NCI-H2081 (cell line): Measurements from ENCODE around the gene PCDH20.
"Not testable (repeated sequence)": the region's sequence is repeated elsewhere in the genome, so short reads cannot be mapped to it uniquely, and the experiment has no call there.

Source experiments
- DNase-seq, 2 experiments: peaks; one replicate each; lab custom pipeline; 2025; lab: John Stamatoyannopoulos, UW

The PCDH20 gene, protein sequence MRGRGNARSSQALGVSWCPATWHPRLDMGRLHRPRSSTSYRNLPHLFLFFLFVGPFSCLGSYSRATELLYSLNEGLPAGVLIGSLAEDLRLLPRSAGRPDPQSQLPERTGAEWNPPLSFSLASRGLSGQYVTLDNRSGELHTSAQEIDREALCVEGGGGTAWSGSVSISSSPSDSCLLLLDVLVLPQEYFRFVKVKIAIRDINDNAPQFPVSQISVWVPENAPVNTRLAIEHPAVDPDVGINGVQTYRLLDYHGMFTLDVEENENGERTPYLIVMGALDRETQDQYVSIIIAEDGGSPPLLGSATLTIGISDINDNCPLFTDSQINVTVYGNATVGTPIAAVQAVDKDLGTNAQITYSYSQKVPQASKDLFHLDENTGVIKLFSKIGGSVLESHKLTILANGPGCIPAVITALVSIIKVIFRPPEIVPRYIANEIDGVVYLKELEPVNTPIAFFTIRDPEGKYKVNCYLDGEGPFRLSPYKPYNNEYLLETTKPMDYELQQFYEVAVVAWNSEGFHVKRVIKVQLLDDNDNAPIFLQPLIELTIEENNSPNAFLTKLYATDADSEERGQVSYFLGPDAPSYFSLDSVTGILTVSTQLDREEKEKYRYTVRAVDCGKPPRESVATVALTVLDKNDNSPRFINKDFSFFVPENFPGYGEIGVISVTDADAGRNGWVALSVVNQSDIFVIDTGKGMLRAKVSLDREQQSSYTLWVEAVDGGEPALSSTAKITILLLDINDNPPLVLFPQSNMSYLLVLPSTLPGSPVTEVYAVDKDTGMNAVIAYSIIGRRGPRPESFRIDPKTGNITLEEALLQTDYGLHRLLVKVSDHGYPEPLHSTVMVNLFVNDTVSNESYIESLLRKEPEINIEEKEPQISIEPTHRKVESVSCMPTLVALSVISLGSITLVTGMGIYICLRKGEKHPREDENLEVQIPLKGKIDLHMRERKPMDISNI

DNA sequence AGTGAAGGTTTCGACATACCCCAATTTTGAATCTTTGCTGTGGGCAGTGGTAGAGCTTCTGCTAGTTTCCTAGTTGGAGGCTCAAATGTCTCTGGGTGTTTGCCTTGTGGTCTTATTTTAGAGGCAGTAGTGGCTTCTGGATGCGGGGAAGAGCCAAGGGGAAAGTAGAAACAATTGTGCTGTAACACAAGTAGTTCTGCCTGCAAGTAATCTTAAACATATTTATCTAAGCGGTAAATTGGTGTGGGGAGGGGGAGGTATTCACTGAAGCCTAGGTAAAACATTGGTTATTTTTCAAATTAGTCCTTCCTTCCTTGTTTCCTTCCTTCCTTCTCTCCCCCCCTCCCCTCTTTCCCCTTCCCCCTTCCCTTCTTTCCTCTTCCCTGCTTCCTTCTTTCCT is at the start of gene PCDH20:
Gene PCDH20 (minus strand): TSS at position 101 of the 400 bp plus-strand sequence. CDS start 691 bp downstream, outside the sequence.
- DNase-seq, result no peak

DNA sequence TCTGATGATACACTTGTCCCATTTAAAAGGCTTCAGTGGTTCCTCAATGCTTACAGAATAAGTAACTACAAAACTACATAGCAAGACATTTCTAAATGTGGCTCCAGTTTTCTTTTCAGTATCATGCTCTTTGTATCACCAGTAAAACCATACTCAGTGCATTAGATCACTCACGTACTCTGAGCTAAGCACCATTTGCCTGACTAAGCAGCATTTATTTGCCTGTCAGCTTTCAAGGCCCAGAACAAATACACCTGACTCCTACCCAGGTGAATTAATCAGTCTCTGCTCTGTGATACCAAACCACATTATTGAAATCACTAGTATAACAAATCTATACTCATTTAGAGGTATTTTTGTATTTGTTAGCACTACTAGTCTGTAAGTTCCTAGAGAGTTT is 47.4 kb upstream of the PCDH20 start:
- DNase-seq, result peak in 1 of 2 experiments; percentile 72

DNA sequence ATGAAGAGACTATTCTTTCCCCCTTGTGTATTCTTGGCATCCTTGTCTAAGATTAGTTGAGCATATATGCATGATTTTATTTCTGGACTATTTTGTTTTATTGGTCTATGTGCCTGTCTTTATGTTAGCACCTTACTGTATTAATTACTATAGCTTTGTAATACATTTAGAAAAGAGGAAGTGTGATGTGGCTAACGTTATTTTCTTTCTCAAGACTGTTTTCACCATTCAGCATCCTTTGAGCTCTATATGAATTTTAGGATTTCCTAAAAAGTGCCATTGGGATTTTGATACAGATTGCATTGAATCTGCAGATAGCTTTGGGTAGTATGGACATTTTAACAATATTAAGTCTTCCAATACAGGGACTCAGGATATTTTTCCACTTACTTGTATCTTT is 37.5 kb upstream of the PCDH20 start:
- DNase-seq, result no peak

DNA sequence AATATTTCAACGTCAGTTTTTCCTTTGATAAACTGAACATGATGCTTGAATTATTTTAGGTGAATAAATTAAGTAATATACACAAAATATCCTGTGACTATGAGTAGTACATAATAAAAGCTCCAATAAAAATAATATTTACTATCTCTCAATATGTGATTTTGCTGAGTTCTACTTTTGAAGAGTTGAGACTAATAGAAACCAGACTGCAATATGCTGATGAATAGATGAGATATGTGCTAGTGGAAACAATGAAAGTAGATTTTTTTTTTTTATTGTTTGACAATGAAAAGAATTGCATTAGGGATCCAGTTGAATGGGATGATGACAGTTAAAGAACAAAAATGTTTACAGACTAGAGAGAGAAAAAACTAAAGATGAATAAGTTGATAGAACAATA is 16.4 kb upstream of the PCDH20 start:
- DNase-seq, result no peak

DNA sequence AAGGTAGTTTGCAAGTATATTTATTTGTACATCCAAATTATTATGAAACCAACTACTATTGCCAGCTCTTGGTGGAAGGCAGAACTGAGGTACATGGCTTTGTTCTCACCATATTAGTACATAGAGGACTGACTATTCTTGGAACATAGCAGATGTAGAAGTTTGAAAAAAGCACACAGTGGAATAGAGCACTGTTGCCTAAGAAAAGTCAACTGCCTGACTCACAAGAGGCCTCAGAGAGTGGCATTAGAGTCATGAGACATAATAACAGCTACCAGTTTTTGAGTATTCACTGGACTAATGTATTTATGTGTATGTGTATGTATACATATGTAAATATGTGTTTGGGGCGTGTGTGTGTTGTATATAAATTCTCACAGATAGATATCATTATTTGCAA is 8.3 kb upstream of the PCDH20 start:
- DNase-seq, result no peak

DNA sequence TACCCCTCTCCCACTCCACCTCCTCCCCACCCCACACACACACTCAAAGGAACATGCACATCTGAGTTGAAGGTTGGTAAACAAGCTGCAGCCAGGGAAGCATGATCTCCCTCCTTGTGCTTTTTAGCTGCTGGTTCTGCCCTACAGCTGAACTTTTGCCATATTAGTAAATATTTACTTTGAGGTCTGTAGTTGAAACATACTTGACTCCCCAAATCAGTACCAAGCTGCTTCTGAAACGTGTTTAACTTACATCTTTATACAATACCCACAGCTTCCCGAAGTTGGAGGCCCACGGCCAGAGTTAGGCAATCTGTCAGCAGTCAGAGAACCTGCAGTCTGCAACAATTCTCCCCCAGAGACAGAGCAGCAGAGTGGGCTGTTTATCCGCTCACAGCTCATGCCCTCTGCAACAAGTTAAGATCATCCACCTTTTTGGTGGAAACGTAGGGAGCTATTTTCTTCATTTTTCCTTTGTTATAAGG is 1.5 kb upstream of the PCDH20 start:
- DNase-seq, result no peak

DNA sequence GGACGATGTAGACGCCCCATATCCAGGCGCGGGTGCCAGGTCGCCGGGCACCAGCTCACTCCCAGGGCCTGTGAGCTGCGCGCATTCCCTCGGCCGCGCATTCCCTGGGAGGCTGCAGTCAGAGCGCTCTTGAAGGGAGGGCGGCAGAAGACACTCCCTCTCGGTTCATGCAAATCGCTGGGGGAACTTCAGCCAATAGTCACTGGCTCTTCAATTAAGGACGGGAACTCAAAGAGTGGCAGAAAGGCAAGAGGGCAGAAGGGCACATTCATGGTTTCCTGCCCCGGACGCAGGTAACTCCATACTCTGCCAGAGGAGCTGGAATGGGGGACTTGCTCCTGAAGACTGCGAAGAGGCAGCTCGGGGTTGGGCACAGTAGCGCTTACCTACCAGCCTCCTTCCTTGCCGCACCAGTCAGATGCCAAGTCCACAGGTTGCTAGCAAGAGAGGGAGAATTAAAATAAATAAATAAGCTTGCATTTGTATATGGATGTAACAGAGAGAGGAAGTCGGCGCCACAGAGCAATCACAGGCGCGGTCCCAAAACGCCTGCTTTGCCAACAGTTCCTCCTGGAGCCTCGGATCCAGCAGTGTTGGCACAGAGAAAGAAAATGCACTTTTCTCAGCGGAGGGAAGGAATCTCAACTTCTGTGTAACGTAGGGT is 459 bp downstream of the PCDH20 start:
- DNase-seq, result peak; percentile 46 to 70

DNA sequence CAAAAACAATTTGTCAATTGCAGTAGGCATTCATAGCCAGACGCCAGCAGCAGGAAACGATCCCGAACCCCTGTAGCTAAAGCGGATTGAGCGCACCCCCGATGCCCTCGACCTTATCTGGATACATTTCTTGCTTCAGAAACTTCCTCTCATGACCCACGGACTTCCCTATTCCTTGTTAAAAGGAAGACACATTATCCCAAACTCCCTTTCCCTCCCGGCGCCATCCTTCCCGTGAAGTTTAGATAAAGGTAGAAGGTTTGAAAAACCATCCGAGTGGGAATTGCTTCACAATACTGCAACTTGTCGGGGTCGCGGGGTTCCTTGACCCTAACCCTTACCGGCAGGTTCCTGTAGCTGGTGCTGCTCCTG is 977 bp downstream of the PCDH20 start:
- DNase-seq, result peak in 1 of 2 experiments; percentile 2

DNA sequence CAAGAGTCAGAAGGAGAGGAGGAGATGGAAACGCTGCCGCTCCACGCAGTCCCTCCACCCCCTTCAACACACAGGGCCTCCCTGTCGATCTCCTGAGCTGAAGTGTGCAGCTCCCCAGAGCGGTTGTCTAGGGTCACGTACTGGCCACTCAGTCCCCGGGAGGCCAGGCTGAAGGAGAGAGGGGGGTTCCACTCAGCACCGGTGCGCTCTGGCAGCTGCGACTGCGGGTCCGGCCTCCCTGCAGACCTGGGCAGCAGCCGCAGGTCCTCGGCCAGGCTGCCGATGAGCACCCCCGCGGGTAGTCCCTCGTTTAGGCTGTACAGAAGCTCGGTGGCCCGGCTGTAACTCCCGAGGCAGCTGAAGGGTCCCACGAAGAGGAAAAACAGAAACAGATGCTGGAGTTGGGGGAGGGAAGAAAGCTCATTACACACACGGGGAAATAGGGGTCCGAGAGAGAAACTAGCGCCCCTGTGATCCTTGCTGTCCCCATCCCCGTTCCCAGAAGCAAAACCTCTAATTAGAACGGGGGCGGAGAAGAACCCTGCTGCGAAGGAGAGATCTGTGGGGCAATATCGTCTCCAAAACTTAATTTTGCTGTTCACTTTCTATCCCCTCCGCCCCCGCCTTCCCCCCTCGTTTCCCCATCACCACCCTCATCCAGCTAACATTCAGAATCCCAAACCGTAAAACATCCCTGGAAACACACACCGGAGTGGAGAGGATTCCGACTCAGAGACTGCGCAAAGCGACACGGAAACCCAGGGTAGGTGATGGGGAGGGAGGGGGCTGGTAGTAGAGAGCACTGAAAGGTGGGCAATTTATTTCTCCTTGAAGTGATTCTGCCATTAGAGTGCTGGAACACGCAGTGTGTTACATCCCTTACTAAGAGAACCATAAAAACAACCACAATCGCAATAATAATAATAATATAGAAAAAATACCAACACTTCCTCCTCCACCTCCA is 1.8 kb downstream of the PCDH20 start:
- DNase-seq, result no peak

DNA sequence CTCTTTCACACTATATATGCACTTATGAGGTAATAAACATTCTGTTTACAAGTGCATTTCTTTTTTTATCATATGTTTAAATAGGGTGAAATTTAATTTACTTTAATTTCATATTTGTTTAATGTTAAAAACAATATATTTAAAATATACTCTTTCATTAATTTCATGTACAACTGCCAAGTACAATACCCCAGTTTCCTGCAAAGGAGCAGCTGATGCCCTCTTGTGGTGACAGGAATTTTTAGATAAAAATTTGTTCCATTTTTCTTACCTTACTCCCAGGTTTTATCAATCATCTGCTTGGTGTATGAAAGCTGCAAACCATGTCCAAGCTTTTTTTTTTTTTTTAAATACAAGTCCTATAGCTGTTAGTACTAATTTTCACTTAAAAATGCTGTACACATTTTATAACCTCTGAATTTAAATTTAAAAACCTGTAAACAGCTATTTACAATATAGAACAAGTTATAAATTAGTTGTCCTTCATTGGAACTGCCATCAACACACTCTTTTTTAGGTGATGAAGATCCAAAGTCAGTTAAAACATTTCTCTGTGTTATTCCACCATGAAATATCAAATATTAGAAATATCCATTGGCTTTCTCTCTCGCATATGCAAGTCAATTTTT is 4.9 kb downstream of the PCDH20 start:
- peak; percentile 14 for DNase-seq

DNA sequence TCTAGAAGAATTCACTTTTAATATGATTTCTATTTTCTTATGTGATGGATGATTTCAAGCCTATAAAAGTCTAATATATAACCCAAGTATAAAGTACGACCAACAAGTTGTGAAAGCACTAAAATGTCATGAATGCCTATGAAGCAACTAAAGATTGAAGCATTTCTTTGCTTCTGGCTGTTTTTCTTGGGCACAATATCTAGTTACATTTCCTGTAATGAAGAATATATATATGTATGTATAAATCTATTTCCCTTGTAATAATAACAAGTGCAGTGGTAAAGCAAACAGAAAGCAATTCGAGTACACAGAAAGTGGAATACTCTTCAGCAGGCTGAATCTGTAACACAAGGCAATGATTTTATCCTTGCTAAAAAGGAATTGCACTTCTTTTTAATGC is 5.4 kb downstream of the PCDH20 start:
- no peak for DNase-seq

DNA sequence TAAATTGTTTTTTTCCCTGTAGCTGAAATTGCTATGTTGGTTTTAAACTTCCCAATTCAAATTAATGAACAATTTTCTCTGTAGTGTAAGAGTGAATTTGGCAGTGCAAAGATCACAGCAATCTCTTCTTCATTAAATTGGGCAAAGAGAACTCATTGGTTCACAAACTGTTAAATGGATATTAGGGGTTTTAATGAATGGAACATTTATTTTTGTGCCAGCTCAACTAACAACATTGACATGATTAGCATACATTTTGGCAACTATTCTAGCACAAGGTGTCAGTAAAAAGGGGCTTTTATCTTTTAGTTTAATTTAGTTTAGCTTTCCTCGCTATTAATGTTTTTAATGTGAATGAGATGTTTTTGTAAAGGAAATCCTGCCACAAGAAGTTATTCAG is 7.1 kb downstream of the PCDH20 start:
- no peak for DNase-seq

DNA sequence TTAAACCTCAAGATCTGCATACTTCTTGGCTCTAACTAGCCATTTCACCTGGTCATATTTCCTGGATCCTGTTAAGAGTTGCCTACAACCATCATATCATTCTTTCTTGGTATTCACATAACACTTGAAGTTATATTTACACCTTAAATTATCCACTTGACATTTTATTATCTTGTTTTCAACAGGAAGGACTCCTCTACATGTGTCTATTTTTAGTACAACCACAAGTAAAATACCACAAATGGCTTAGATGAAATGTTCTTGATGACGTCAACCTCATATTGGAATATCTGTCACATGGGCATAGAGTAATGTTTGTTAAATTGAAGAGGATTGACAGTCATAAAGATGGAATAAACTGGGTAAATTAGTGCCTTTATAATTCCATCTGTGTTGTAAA is 9.4 kb downstream of the PCDH20 start:
- no peak for DNase-seq

DNA sequence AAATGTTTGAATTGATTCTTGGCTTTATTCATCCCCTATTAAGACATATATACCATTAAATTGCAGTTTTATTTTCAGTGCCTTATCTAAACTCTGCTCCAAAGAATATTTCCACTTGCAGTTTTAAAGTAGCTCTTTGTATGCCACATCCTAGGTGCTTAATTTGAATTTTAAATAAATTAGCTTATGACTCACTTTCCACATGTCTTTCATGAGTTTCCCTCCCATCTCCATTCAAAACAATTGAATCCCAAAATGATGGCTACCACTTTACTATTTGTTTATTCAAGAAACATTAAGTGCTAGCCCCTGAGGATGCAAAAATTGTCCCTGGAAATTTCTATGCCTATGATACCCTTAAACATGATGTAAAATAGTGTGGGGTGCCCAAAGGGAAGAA is 19.5 kb downstream of the PCDH20 start:
- no peak for DNase-seq

DNA sequence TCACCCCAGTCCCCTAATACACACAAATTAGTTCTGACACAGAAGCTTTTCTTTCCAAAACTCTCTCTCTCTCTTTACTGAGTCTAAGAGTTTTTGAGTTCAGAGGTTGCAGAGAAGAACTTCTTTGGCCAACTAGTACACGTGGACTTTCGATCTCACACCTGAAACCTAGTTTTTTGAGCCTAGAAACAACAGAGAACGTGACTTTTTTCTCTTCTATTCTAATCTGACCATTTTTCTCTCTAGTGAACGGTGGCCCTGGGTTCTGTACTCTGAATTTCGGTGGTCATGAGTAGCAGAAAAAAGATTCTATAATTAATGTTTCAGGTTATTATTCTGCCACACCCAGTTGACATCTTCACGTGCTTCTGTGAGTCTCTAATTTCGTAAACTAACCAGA is 24.2 kb downstream of the PCDH20 start:
- no peak for DNase-seq

DNA sequence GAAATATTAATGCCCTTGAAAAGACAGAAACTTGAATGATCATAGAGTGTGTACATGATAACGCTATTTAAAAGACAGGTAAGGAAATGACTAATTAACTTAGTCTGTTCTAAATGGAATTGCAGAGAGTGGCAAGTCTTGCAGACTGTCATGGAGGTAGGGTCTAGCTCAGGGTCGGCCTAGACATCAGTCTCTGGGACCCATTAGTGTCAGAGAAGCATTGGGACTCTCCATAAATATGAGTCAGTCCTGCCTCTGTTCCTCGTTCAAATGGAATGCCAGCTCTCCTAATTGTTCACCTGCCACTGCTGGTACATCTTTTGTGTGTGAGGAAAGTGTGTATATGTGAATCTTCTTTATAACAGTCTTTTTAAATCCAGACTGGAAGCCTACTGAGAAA is 28.0 kb downstream of the PCDH20 start:
- no peak for DNase-seq

DNA sequence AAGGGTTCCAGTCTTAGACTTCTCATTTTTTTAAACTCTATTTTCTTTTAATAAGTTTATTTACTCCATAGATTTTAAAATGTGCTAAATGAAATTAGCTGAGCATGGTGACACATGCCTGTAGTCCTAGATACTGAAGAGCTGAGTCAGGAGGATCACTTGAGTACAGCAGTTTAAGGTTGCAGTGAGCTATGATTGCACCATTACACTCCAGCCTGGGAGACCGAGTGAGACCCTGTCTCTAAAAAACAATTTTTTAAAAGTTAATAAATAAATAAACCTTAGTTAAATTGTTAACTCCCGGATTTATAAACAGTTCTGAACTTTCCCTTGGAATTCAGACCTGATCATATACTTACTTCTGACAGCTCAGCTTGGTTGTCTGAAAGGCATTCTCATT is 32.5 kb downstream of the PCDH20 start:
- no peak for DNase-seq

DNA sequence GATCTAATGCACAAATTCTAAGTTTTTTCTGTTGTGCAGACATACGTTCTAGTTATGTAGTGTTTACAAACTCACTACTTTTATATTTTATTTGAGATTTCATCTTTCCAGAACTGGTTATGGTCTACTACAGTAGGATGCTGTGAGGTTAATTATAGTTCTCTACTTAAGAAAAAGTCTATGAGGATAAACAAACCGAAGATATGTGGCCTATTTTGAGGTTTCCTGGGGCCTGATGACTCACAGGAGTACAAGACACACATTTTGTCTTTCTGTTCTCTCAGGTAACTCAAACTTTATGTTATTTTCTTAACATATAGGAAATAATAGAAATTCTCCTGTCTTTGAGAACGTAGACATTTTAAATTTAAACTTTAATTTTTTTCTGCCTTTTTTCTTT is 45.1 kb downstream of the PCDH20 start:
- DNase-seq, result no peak

DNA sequence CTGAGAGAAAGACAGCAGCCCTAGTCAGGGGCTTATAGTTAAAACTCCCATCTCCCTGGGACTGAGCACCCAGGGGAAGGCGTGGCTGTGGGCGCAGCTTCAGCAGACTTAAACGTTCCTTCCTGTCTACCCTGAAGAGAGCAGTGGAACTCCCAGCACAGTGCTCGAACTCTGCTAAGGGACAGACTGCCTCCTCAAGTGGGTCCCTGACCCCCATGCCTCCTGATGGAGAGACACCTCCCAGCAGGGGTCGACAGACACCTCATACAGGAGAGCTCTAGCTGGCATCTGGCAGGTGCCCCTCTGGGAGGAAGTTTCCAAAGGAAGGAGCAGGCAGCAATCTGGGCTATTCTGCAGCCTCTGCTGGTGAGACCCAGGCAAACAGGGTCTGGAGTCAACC is 51.0 kb downstream of the PCDH20 start:
- DNase-seq, result not testable (repeated sequence)

DNA sequence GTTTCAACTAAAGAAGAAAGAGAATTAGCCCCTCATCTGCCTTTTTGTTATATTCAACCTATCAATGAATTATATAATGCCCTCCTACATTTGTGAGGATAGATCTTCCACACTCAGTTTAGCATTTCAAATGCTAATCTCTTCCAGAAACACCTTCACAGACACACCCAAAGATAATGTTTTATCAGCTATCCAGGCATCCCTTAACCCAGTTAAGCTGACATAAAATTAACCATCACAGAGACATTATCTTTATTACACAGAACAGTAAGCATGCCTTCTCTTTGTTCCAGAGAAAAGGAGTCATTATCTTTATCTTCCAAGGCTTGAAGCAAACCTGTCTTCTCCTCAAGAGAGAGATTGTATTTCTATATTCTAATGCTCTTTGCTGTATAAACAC is 53.1 kb downstream of the PCDH20 start:
- no peak for DNase-seq
